Activated CD4-positive, alpha-beta memory T cell treated with anti-CD3 and anti-CD28 coated beads for 36 hours (primary cell): ENCODE data around the gene UGT2B11. TPM values are rescaled to one million over a fixed set of nuclear protein-coding genes. Genes with fewer than 3 reads are reported as not detected.
"Not testable (repeated sequence)": the region's sequence is repeated elsewhere in the genome, so short reads cannot be mapped to it uniquely, and the experiment has no call there.

ENCODE experiments used
- CTCF ChIA-PET: fragments of 350-600 bp; sonication (Branson Sonifier 250); formaldehyde crosslinking; loops from one replicate; lab custom pipeline; 2021; ENCODE audit warnings: antibody characterized with exemption, inconsistent platforms; lab: Charles Lee
- POLR2A ChIA-PET: fragments of 350-600 bp; sonication (Branson Sonifier 250); formaldehyde crosslinking; loops from one replicate; lab custom pipeline; 2021; ENCODE audit warnings: antibody characterized with exemption; lab: Charles Lee
- DNase-seq: peaks from one replicate; pipeline ENCODE4 v3.0.0-alpha.2; 2020
- H3K27ac Mint-ChIP-seq: one replicate; pipeline ENCODE4 v1.8.0; 2021; ENCODE audit warnings: mixed read lengths
- H3K27me3 Mint-ChIP-seq: one replicate; pipeline ENCODE4 v1.8.0; 2021; ENCODE audit warnings: mixed read lengths
- H3K36me3 Mint-ChIP-seq: one replicate; pipeline ENCODE4 v1.8.0; 2021; ENCODE audit warnings: mixed read lengths
- H3K4me1 Mint-ChIP-seq: one replicate; pipeline ENCODE4 v1.8.0; 2021; ENCODE audit warnings: low read depth, mixed read lengths
- H3K4me3 Mint-ChIP-seq: one replicate; pipeline ENCODE4 v1.8.0; 2021; ENCODE audit warnings: mild to moderate bottlenecking, mixed read lengths
- H3K9me3 Mint-ChIP-seq: one replicate; pipeline ENCODE4 v1.8.0; 2021; ENCODE audit warnings: mixed read lengths
- intact Hi-C: fragments of 100-400 bp; cut with micrococcal nuclease; formaldehyde crosslinking; loops from one replicate; pipeline ENCODE4 v1.15.1; 2023
- total RNA-seq, 2 experiments: library from RNA; stranded (reverse); gene quantifications; one replicate each; pipeline ENCODE4 v1.2.3, GENCODE V29; 2021

UGT2B11 gene
- not detected for total RNA-seq

- Mint-ChIP-seq H3K9me3 (no peaks in the 10 kb centered on the region), H3K27ac (no peak within 1 kb of the TSS), H3K4me3 (no peak within 1 kb of the TSS), H3K27me3 (no peaks in the 10 kb centered on the region), H3K36me3 (no peaks in the 10 kb centered on the region), H3K4me1 (no peaks in the 10 kb centered on the region)
- ChIA-PET CTCF (no interaction called here), POLR2A (no interaction called here)
- intact Hi-C loops = no loop called here
- no peak for DNase-seq
Measured at GRCh38 chr4:69214716-69215115, at the start of gene UGT2B11. Gene UGT2B11, minus strand, starts transcription at chr4:69214748. Its CDS starts 26 bp downstream, at chr4:69214722.

GRCh38 chr4:69253147-69253772 is 38.7 kb upstream of the UGT2B11 start:
- H3K4me1 Mint-ChIP-seq, H3K4me3 Mint-ChIP-seq, intact Hi-C loops, H3K27me3 Mint-ChIP-seq, DNase-seq, CTCF ChIA-PET, POLR2A ChIA-PET, H3K9me3 Mint-ChIP-seq, H3K36me3 Mint-ChIP-seq, H3K27ac Mint-ChIP-seq: not testable (repeated sequence)

GRCh38 chr4:69250884-69251283 is 36.3 kb upstream of the UGT2B11 start:
- H3K4me1 Mint-ChIP-seq, H3K36me3 Mint-ChIP-seq, DNase-seq, CTCF ChIA-PET, H3K27ac Mint-ChIP-seq, H3K27me3 Mint-ChIP-seq, H3K4me3 Mint-ChIP-seq, POLR2A ChIA-PET, intact Hi-C loops: not testable (repeated sequence)
- H3K9me3 Mint-ChIP-seq = peaks cover 12% of the 10 kb centered on the region

- H3K4me3 Mint-ChIP-seq, CTCF ChIA-PET, DNase-seq, H3K27me3 Mint-ChIP-seq, H3K4me1 Mint-ChIP-seq, intact Hi-C loops, POLR2A ChIA-PET, H3K36me3 Mint-ChIP-seq, H3K27ac Mint-ChIP-seq: not testable (repeated sequence)
- peaks cover 21% of the 10 kb centered on the region for H3K9me3 Mint-ChIP-seq
Measured at GRCh38 chr4:69242562-69243240, 28.2 kb upstream of the UGT2B11 start.

- H3K4me1 Mint-ChIP-seq, DNase-seq, H3K27me3 Mint-ChIP-seq, H3K36me3 Mint-ChIP-seq, POLR2A ChIA-PET, H3K27ac Mint-ChIP-seq, CTCF ChIA-PET, H3K4me3 Mint-ChIP-seq: not testable (repeated sequence)
- peaks cover 18% of the 10 kb centered on the region for H3K9me3 Mint-ChIP-seq
- intact Hi-C loops = loop anchor here (2.0 kb wide), 1 partner anchor 67 kb away; no protein-coding TSS in a partner anchor
Measured at GRCh38 chr4:69241746-69242145, 27.2 kb upstream of the UGT2B11 start.

- peaks cover 10% of the 10 kb centered on the region for H3K9me3 Mint-ChIP-seq
- intact Hi-C loops = loop anchor here (2.0 kb wide), 1 partner anchor 68 kb away; no protein-coding TSS in a partner anchor
- H3K36me3 Mint-ChIP-seq, H3K27me3 Mint-ChIP-seq, H3K4me3 Mint-ChIP-seq, CTCF ChIA-PET, DNase-seq, H3K4me1 Mint-ChIP-seq, H3K27ac Mint-ChIP-seq, POLR2A ChIA-PET: not testable (repeated sequence)
Measured at GRCh38 chr4:69240787-69241186, 26.2 kb upstream of the UGT2B11 start.

- H3K9me3 Mint-ChIP-seq = peaks cover 6% of the 10 kb centered on the region
- H3K36me3 Mint-ChIP-seq = no peaks in the 10 kb centered on the region
- ChIA-PET POLR2A (no interaction called here), CTCF (no interaction called here)
- H3K4me3 Mint-ChIP-seq = no peak overlapping the region
- intact Hi-C loops = loop anchor here (2.0 kb wide), 1 partner anchor 69 kb away; no protein-coding TSS in a partner anchor
- H3K27ac Mint-ChIP-seq = no peak overlapping the region
- no peak for DNase-seq
- H3K27me3 Mint-ChIP-seq = no peaks in the 10 kb centered on the region
- H3K4me1 Mint-ChIP-seq = no peaks in the 10 kb centered on the region
Measured at GRCh38 chr4:69239557-69240168, 25.1 kb upstream of the UGT2B11 start.

GRCh38 chr4:69239092-69239491 is 24.5 kb upstream of the UGT2B11 start:
- H3K27ac Mint-ChIP-seq = no peak overlapping the region

GRCh38 chr4:69224891-69225290 is 10.3 kb upstream of the UGT2B11 start:
- H3K36me3 Mint-ChIP-seq = no peaks in the 10 kb centered on the region
- peaks cover 5% of the 10 kb centered on the region for H3K9me3 Mint-ChIP-seq
- no peak for DNase-seq
- H3K4me3 Mint-ChIP-seq = no peak overlapping the region
- ChIA-PET POLR2A (no interaction called here), CTCF (no interaction called here)
- H3K27me3 Mint-ChIP-seq = no peaks in the 10 kb centered on the region
- no peaks in the 10 kb centered on the region for H3K4me1 Mint-ChIP-seq
- intact Hi-C loops = loop anchor here (5.0 kb wide), 1 partner anchor 47 kb away; no protein-coding TSS in a partner anchor
- H3K27ac Mint-ChIP-seq = no peak overlapping the region

More at GRCh38 chr4:69239092-69239491, 24.5 kb upstream of the UGT2B11 start:
- Mint-ChIP-seq H3K4me1 (no peaks in the 10 kb centered on the region), H3K36me3 (no peaks in the 10 kb centered on the region), H3K27me3 (no peaks in the 10 kb centered on the region), H3K4me3 (no peak overlapping the region), H3K9me3 (peaks cover 6% of the 10 kb centered on the region)
- CTCF ChIA-PET = no interaction called here
- DNase-seq = no peak
- intact Hi-C loops = no loop called here
- POLR2A ChIA-PET = no interaction called here

- H3K36me3 Mint-ChIP-seq, DNase-seq, CTCF ChIA-PET, H3K9me3 Mint-ChIP-seq, POLR2A ChIA-PET, H3K4me1 Mint-ChIP-seq, H3K27me3 Mint-ChIP-seq, H3K27ac Mint-ChIP-seq, H3K4me3 Mint-ChIP-seq: not testable (repeated sequence)
- intact Hi-C loops = loop anchor here (5.0 kb wide), 1 partner anchor 49 kb away; no protein-coding TSS in a partner anchor
Measured at GRCh38 chr4:69223277-69223676, 8.7 kb upstream of the UGT2B11 start.

- not testable (repeated sequence) for H3K27me3 Mint-ChIP-seq, H3K4me3 Mint-ChIP-seq
Measured at GRCh38 chr4:69218491-69218890, 3.9 kb upstream of the UGT2B11 start.

GRCh38 chr4:69210911-69211310 is 3.6 kb downstream of the UGT2B11 start:
- H3K27ac Mint-ChIP-seq = no peak overlapping the region
- intact Hi-C loops = no loop called here

More at GRCh38 chr4:69218491-69218890, 3.9 kb upstream of the UGT2B11 start:
- H3K9me3 Mint-ChIP-seq, POLR2A ChIA-PET, H3K36me3 Mint-ChIP-seq, intact Hi-C loops, H3K4me1 Mint-ChIP-seq, H3K27ac Mint-ChIP-seq, DNase-seq, CTCF ChIA-PET: not testable (repeated sequence)

More at GRCh38 chr4:69210911-69211310, 3.6 kb downstream of the UGT2B11 start:
- H3K9me3 Mint-ChIP-seq = no peaks in the 10 kb centered on the region
- no peak for DNase-seq
- H3K4me3 Mint-ChIP-seq = no peak overlapping the region
- POLR2A ChIA-PET = no interaction called here
- no peaks in the 10 kb centered on the region for H3K36me3 Mint-ChIP-seq
- H3K4me1 Mint-ChIP-seq = no peaks in the 10 kb centered on the region
- H3K27me3 Mint-ChIP-seq = no peaks in the 10 kb centered on the region
- CTCF ChIA-PET = no interaction called here
